OCI-LY1 (cell line): Measurements from ENCODE around the gene BLMH.

Experiments used
- H2AFZ ChIP-seq: fragments of 200-600 bp; sonication (generic), shearing (Covaris generic); 2 replicates; pipeline ENCODE4 v1.6.0; 2014; ENCODE audit warnings: antibody characterized with exemption, mild to moderate bottlenecking, low read length
- H3F3A ChIP-seq: fragments of 200-600 bp; sonication (generic), shearing (Covaris generic); 2 replicates; pipeline ENCODE4 v1.6.0; 2014; ENCODE audit warnings: mild to moderate bottlenecking, antibody characterized with exemption, low read length, moderate library complexity; ENCODE audit not compliant: insufficient read depth
- H3K27ac ChIP-seq: fragments of 200-600 bp; sonication (generic); 2 replicates; pipeline ENCODE4 v1.5.1; 2014; ENCODE audit warnings: low read length, mixed run types, mild to moderate bottlenecking, low read depth; ENCODE audit not compliant: poor library complexity, severe bottlenecking
- H3K27me3 ChIP-seq: fragments of 200-600 bp; sonication (generic); 2 replicates; pipeline ENCODE4 v1.6.0; 2014; ENCODE audit warnings: antibody characterized with exemption, mild to moderate bottlenecking, low read length, moderate library complexity; ENCODE audit not compliant: insufficient read depth
- H3K36me3 ChIP-seq: fragments of 200-600 bp; sonication (generic); 2 replicates; pipeline ENCODE4 v1.6.1; 2014; ENCODE audit warnings: mild to moderate bottlenecking, antibody characterized with exemption, low read length, moderate library complexity, mixed read lengths; ENCODE audit not compliant: insufficient read depth
- H3K4me1 ChIP-seq: fragments of 200-600 bp; sonication (generic); 2 replicates; pipeline ENCODE4 v1.5.1; 2014; ENCODE audit warnings: mild to moderate bottlenecking, low read length, moderate library complexity; ENCODE audit not compliant: insufficient read depth, severe bottlenecking
- H3K4me2 ChIP-seq: fragments of 200-600 bp; sonication (generic), shearing (Covaris generic); 2 replicates; pipeline ENCODE4 v1.6.1; 2014; ENCODE audit warnings: low read length
- H3K4me3 ChIP-seq: fragments of 200-600 bp; sonication (generic); 2 replicates; pipeline ENCODE4 v1.5.1; 2014; ENCODE audit warnings: low read length, low read depth, mild to moderate bottlenecking, mixed read lengths; ENCODE audit not compliant: poor library complexity, severe bottlenecking
- H3K79me2 ChIP-seq: fragments of 200-600 bp; shearing (Covaris generic); 2 replicates; pipeline ENCODE4 v1.6.1; 2016; ENCODE audit warnings: mixed run types, low read length, mixed read lengths; ENCODE audit not compliant: insufficient read depth
- H3K9ac ChIP-seq: fragments of 200-600 bp; sonication (generic), shearing (Covaris generic); 2 replicates; pipeline ENCODE4 v1.6.1; 2014; ENCODE audit warnings: mild to moderate bottlenecking, low read length, mixed read lengths
- H3K9me2 ChIP-seq: fragments of 200-600 bp; sonication (generic), shearing (Covaris generic); 2 replicates; pipeline ENCODE4 v1.6.1; 2014; ENCODE audit warnings: low read depth, mild to moderate bottlenecking, low read length, mixed read lengths
- H3K9me3 ChIP-seq: fragments of 200-600 bp; shearing (Covaris generic); 2 replicates; pipeline ENCODE4 v1.6.1; 2014; ENCODE audit warnings: low read length, mixed read lengths
- H4K20me1 ChIP-seq: fragments of 200-600 bp; sonication (generic), shearing (Covaris generic); 2 replicates; pipeline ENCODE4 v1.6.0; 2016; ENCODE audit warnings: mild to moderate bottlenecking, low read length; ENCODE audit not compliant: insufficient read depth
- CTCF ChIP-seq: fragments of 200-600 bp; sonication (generic), shearing (Covaris generic); IDR thresholded peaks from 2 replicates; pipeline ENCODE4 v1.5.1; 2017; ENCODE audit warnings: mild to moderate bottlenecking, antibody characterized with exemption, low read length, moderate library complexity, mixed read lengths
- EZH2 ChIP-seq: fragments of 200-600 bp; sonication (generic), shearing (Covaris generic); IDR thresholded peaks from 2 replicates; pipeline ENCODE4 v1.8.0; 2017; ENCODE audit warnings: borderline replicate concordance, mixed run types, mild to moderate bottlenecking, antibody characterized with exemption, low read length, moderate library complexity, mixed read lengths

The BLMH gene

GRCh38 chr17:30254150-30254549, 37.6 kb downstream of the BLMH start:
- Histone ChIP-seq H3K4me2 (no peak overlapping the region), H3K27me3 (no peaks in the 10 kb centered on the region), H3K27ac (no peak overlapping the region), H3K4me1 (no peaks in the 10 kb centered on the region), H3K4me3 (no peak overlapping the region), H3K79me2 (no peaks in the 10 kb centered on the region), H2AFZ (no peak overlapping the region), H3K36me3 (peaks cover 79% of the 10 kb centered on the region), H3K9me2 (no peaks in the 10 kb centered on the region), H3F3A (no peaks in the 10 kb centered on the region), H4K20me1 (no peaks in the 10 kb centered on the region), H3K9ac (no peak overlapping the region), H3K9me3 (no peaks in the 10 kb centered on the region; the same call in 1 of the 2 replicates)
- TF ChIP-seq CTCF (no peak), EZH2 (no peak)

GRCh38 chr17:30253312-30253711, 38.4 kb downstream of the BLMH start:
- TF ChIP-seq EZH2 (no peak), CTCF (no peak)
- no peak overlapping the region for H3K27ac ChIP-seq
- no peak overlapping the region for H3K4me3 ChIP-seq
- peaks cover 79% of the 10 kb centered on the region for H3K36me3 ChIP-seq
- no peak overlapping the region for H3K9ac ChIP-seq
- no peaks in the 10 kb centered on the region for H3K9me2 ChIP-seq
- H3K4me1 ChIP-seq = no peaks in the 10 kb centered on the region
- no peaks in the 10 kb centered on the region for H3F3A ChIP-seq
- H4K20me1 ChIP-seq = no peaks in the 10 kb centered on the region
- H3K9me3 ChIP-seq = no peaks in the 10 kb centered on the region; the same call in 1 of the 2 replicates
- no peaks in the 10 kb centered on the region for H3K27me3 ChIP-seq
- H2AFZ ChIP-seq = no peak overlapping the region
- H3K79me2 ChIP-seq = no peaks in the 10 kb centered on the region
- no peak overlapping the region for H3K4me2 ChIP-seq

DNA sequence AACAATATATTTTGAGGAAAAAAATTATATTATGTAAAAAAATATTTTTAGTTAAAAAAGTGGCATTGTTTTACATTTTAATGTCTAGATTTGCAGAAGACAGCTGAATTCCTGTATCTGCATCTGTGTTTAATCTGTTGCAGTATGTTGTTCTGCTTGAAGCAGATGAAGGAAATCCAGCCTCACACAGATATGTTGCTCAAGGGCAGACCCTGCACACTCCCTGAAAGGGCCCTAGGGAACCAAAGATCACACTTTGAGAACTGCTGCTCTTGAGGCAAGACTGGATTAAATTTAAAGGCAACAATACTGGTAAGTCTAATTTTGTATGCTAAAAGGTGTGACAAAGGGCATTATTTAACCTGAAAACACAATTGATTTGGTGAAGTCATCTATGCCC, 39.8 kb downstream of the BLMH start:
- no peaks in the 10 kb centered on the region for H4K20me1 ChIP-seq
- peaks cover 80% of the 10 kb centered on the region for H3K36me3 ChIP-seq
- H3K4me2 ChIP-seq = no peak overlapping the region
- H3K9me3 ChIP-seq = no peaks in the 10 kb centered on the region; the same call in 1 of the 2 replicates
- TF ChIP-seq EZH2 (no peak), CTCF (no peak)
- no peaks in the 10 kb centered on the region for H3F3A ChIP-seq
- no peak overlapping the region for H3K4me3 ChIP-seq
- H3K27ac ChIP-seq = no peak overlapping the region
- H3K4me1 ChIP-seq = no peaks in the 10 kb centered on the region
- no peaks in the 10 kb centered on the region for H3K79me2 ChIP-seq
- H3K27me3 ChIP-seq = no peaks in the 10 kb centered on the region
- H3K9ac ChIP-seq = no peak overlapping the region
- no peak overlapping the region for H2AFZ ChIP-seq
- no peaks in the 10 kb centered on the region for H3K9me2 ChIP-seq
